ENCODE measurements around the gene ANKRD13B.

The ANKRD13B gene

GRCh38 chr17:29568331-29569244, 24.3 kb upstream of the ANKRD13B start, which contains the start of gene TP53I13:
TSS of gene TP53I13 (plus strand) at chr17:29568701. CDS start at chr17:29568759, 58 bp downstream.
- DNase-seq (ENCODE audit: low spot score) = peak; percentile 87

- DNase-seq (ENCODE audit: low spot score) = peak; percentile 68
Measured at GRCh38 chr17:29569245-29569950, 23.5 kb upstream of the ANKRD13B start.

DNA sequence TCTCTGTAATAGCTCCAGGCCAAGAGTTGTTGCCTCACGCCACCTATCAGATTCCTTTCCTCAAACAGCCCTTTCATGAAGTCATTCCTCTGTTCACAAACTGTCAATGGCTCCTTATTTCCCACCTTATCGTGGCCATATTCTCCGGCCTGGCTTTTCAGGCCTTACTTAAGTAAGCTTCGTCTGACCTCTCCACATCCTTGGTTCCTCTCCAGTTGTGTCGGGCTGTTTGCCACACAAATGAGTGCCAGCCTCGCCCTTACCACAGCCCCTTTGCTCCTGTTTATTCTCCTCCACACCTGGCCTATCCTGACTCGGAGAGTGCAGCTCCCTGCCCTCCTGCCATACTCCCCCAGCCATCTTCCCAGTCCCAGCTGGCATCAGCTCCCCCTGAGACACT, 22.4 kb upstream of the ANKRD13B start:
- no peak for DNase-seq (ENCODE audit: low spot score)

- no peak for DNase-seq (ENCODE audit: low spot score)
Measured at GRCh38 chr17:29571486-29571882, 21.4 kb upstream of the ANKRD13B start.

- no peak for DNase-seq (ENCODE audit: low spot score)
Measured at GRCh38 chr17:29571883-29572681, 20.9 kb upstream of the ANKRD13B start.

- peak; percentile 86 for DNase-seq (ENCODE audit: low spot score)
Measured at GRCh38 chr17:29572691-29573557, 20.0 kb upstream of the ANKRD13B start.

DNA sequence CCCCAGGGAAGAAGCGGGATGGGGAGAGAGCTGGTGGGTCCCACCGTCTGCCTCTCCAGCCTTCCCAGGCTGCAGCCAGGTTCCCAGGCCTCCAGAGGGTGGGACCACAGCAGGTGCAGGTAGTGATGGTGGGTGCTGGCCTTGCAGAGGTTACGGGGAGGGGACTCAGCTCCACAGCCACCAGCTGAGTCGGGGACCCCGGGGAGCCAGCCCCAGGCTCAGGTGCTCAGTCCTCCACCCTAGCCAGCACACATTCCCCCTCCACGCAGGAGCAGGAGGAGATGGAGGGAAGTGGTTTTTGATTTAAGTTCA, 19.4 kb upstream of the ANKRD13B start:
- DNase-seq (ENCODE audit: low spot score) = no peak

- DNase-seq (ENCODE audit: low spot score) = no peak
Measured at GRCh38 chr17:29573871-29574731, 18.8 kb upstream of the ANKRD13B start.

DNA sequence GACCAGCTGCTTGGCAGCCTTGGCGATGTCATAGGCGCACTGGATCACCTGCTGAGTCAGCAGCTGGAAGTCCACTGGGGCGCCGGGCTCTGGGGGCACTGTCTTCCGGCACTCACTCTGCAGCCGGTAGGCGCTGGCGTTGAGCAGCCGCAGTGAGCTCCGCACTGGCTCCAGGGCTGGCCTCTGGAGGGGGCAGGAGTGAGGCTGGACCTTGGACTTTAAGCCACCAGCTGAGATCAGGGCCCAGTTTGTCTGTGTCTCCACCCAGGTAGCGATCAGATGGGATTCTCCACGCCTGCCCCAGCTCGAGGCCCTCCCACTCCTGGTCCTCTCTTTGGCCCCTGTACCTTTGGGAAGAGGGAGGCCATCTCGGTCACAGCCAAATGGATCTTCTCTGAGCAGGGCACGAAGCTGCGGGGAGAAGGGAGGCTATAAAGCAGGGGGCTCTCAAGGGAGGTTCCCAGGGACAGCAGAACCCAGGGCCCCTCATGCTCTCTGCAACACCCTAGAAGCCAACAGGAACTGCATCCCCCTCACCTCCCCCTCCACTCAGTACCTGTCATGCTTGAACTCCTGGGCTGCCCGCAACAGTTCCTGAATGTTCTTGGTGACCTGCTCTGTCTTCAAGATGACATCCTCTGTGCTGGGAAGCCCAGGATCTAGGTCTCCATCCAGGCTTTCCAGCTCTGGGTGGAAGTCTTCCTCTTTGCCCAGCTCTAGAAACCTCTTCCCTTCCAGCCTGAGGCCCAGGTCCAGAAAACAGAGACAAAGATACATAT, 18.0 kb upstream of the ANKRD13B start:
- DNase-seq (ENCODE audit: low spot score) = no peak

- no peak for DNase-seq (ENCODE audit: low spot score)
Measured at GRCh38 chr17:29575511-29576213, 17.3 kb upstream of the ANKRD13B start.

- no peak for DNase-seq (ENCODE audit: low spot score)
Measured at GRCh38 chr17:29576214-29577000, 16.5 kb upstream of the ANKRD13B start.

GRCh38 chr17:29577001-29577370, 15.9 kb upstream of the ANKRD13B start:
- no peak for DNase-seq (ENCODE audit: low spot score)

GRCh38 chr17:29577385-29578211, 15.3 kb upstream of the ANKRD13B start:
- DNase-seq (ENCODE audit: low spot score) = peak; percentile 77

DNA sequence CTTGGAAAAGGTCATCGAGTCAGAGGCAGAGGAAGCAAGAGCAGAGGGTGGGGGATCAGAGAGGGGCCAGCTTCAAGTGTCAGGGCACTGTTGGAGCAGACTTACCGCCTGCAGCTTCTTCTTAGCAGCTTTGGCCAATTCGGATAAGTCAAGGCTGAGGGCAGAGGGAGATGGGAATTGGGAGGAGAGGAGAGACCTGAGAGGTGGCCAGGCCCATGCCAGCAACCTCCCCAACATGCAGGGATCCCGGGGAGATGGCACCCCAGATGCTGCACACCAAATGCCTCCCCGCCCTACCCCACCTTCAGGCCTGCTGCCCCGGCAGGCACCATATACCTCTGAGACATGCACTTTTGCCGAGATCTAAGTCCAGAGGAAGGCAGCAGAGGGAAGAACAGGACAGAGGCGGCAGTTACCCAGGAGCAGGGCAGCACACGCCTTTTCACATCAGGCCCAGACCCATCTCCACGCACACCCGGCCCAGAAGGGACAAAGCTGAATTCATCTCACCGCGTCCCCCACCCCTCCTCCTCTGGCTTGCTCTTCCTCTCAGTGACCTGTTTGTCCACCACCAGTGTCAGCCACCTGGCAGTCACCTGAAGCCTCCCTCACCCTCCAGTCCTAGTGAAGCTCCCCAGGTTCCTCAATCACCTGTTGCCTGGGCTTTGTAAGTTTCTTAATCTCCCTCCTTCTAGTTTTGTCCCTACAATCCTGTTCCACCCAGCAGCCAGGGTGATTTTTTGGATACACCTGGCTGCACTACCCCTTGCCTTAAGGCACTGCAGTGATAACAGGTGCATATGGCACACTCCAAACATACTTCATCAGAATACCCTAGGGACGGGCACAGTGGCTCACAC, 14.1 kb upstream of the ANKRD13B start:
- DNase-seq (ENCODE audit: low spot score) = no peak

- DNase-seq (ENCODE audit: low spot score) = peak; percentile 92
Measured at GRCh38 chr17:29579866-29580771, 12.8 kb upstream of the ANKRD13B start.

All from AG08396 (cell line).